GM12878 (cell line): ENCODE data around the gene SPDYC.
"Not testable (repeated sequence)": the region's sequence is repeated elsewhere in the genome, so short reads cannot be mapped to it uniquely, and the experiment has no call there.

Experiments used
- BACH1 ChIP-seq: fragments of 450-650 bp; IDR thresholded peaks from 2 replicates; pipeline ENCODE4 v1.6.1; 2017; ENCODE audit warnings: mild to moderate bottlenecking, borderline replicate concordance
- CTCF ChIP-seq, 3 experiments: IDR thresholded peaks in 2 of 3; conservative IDR thresholded peaks in 1 of 3; 2 replicates each; pipeline ENCODE4 v1.5.1; 2011; ENCODE audit warnings: low read depth in 3 of 3, low read length in 3 of 3, mild to moderate bottlenecking in 3 of 3, control low read depth in 2 of 3, moderate library complexity in 2 of 3, inconsistent platforms in 1 of 3, mixed read lengths in 1 of 3; ENCODE audit not compliant: control insufficient read depth in 2 of 3, insufficient read depth in 1 of 3; ENCODE audit errors: extremely low read depth in 1 of 3
- ESRRA ChIP-seq: IDR thresholded peaks from 2 replicates; pipeline ENCODE4 v1.6.1; 2012; ENCODE audit warnings: mild to moderate bottlenecking, low read length, improper control_type of control experiment
- EZH2 ChIP-seq: IDR thresholded peaks from 2 replicates; pipeline ENCODE4 v1.6.1; 2012; ENCODE audit warnings: low read depth, mild to moderate bottlenecking, control low read depth, inconsistent platforms, low read length, borderline replicate concordance; ENCODE audit not compliant: control insufficient read depth
- HCFC1 ChIP-seq: fragments of 150-350 bp; IDR thresholded peaks from 2 replicates; pipeline ENCODE4 v1.6.1; 2014; ENCODE audit warnings: low read length
- HDAC2 ChIP-seq: fragments of 200-600 bp; sonication (generic); IDR thresholded peaks from 2 replicates; pipeline ENCODE4 v1.6.1; 2017
- MXI1 ChIP-seq: fragments of 150-350 bp; IDR thresholded peaks from 2 replicates; pipeline ENCODE4 v1.6.1; 2011; ENCODE audit warnings: low read depth, mild to moderate bottlenecking, inconsistent platforms, low read length, improper control_type of control experiment
- NFYB ChIP-seq: IDR thresholded peaks from 2 replicates; pipeline ENCODE4 v1.6.1; 2011; ENCODE audit warnings: low read depth, mild to moderate bottlenecking, low read length, improper control_type of control experiment, moderate library complexity; ENCODE audit not compliant: insufficient read depth
- POLR2A ChIP-seq: IDR thresholded peaks from 2 replicates; pipeline ENCODE4 v1.6.1; 2011; ENCODE audit warnings: low read depth, mild to moderate bottlenecking, low read length
- RELA ChIP-seq: fragments of 450-650 bp; IDR thresholded peaks from 2 replicates; pipeline ENCODE4 v1.8.0; 2014; ENCODE audit warnings: borderline replicate concordance; ENCODE audit not compliant: partially characterized antibody
- RFX5 ChIP-seq: IDR thresholded peaks from 2 replicates; pipeline ENCODE4 v1.6.1; 2011; ENCODE audit warnings: low read depth, low read length, improper control_type of control experiment
- SIN3A ChIP-seq: IDR thresholded peaks from 2 replicates; pipeline ENCODE4 v1.6.1; 2012; ENCODE audit warnings: low read depth, low read length, improper control_type of control experiment
- YY1 ChIP-seq: IDR thresholded peaks from 2 replicates; pipeline ENCODE4 v1.6.1; 2011; ENCODE audit warnings: low read depth, mild to moderate bottlenecking, low read length
- ZNF274 ChIP-seq: IDR thresholded peaks from one replicate; pipeline ENCODE4 v1.8.0; 2011; ENCODE audit not compliant: insufficient read length, insufficient read depth

GRCh38 chr11:65150131-65150508 is 19.9 kb upstream of the SPDYC start:
- TF ChIP-seq CTCF (IDR thresholded peaks at IDR 0.05 in 2 of 3, conservative IDR thresholded peaks at IDR 0.05 in 1 of 3; ENCODE audit: control insufficient read depth in 2 of 3, extremely low read depth in 1 of 3, insufficient read depth in 1 of 3, low read depth in 3 of 3, low read length in 3 of 3); MXI1; POLR2A; YY1; ESRRA; BACH1; RFX5; RELA; NFYB; ZNF274; EZH2; HDAC2; SIN3A; HCFC1: not testable (repeated sequence)
